ENCODE measurements around the gene SLC43A1. TPM values are rescaled to one million over a fixed set of nuclear protein-coding genes. Genes with fewer than 3 reads are reported as not detected.

The SLC43A1 gene
- total RNA-seq, 1 experiment from 2014 or later, result 3.2 TPM

GRCh38 chr11:57438345-57439285 lies 76.9 kb downstream of the SLC43A1 start:
- H3K36me3 ChIP-seq, result no peaks in the 10 kb centered on the region
- no peak for DNase-seq
- no peaks in the 10 kb centered on the region for H3K9me3 ChIP-seq

GRCh38 chr11:57436031-57436430 lies 79.5 kb downstream of the SLC43A1 start:
- no peak for DNase-seq
- Histone ChIP-seq H3K4me3 (no peak overlapping the region), H3K36me3 (no peaks in the 10 kb centered on the region), H3K27me3 (no peaks in the 10 kb centered on the region), H3K9me3 (no peaks in the 10 kb centered on the region)

More at GRCh38 chr11:57438345-57439285, 76.9 kb downstream of the SLC43A1 start:
- no peak overlapping the region for H3K4me3 ChIP-seq
- no peaks in the 10 kb centered on the region for H3K27me3 ChIP-seq

GRCh38 chr11:57434640-57435546 lies 80.6 kb downstream of the SLC43A1 start:
- H3K9me3 ChIP-seq, result no peaks in the 10 kb centered on the region
- H3K4me3 ChIP-seq, result no peak overlapping the region
- H3K27me3 ChIP-seq, result no peaks in the 10 kb centered on the region
- peak; percentile 36 for DNase-seq
- no peaks in the 10 kb centered on the region for H3K36me3 ChIP-seq

Other genes with a start within 250 kb of the SLC43A1 start
- 39.4 and 86.8 TPM in 2 replicates for gene TNKS1BP1, start 190.8 kb downstream of the SLC43A1 start, total RNA-seq (2014; rRNA removed; shearing (Covaris generic); ENCODE audit: low replicate concordance)
- gene SSRP1, start 179.8 kb downstream of the SLC43A1 start, total RNA-seq (2014; rRNA removed; shearing (Covaris generic); ENCODE audit: low replicate concordance), result 126 and 171 TPM in 2 replicates
- not detected in 2 replicates for gene P2RX3, start 177.3 kb downstream of the SLC43A1 start, total RNA-seq (2014; rRNA removed; shearing (Covaris generic); ENCODE audit: low replicate concordance)
- gene PRG3, start 134.6 kb downstream of the SLC43A1 start, total RNA-seq (2014; rRNA removed; shearing (Covaris generic); ENCODE audit: low replicate concordance), result not detected in 2 replicates
- gene PRG2, start 125.1 kb downstream of the SLC43A1 start, total RNA-seq (2014; rRNA removed; shearing (Covaris generic); ENCODE audit: low replicate concordance), result 1.0 TPM in 1 of 2 replicates, not detected in the other
- gene SLC43A3, start 88.6 kb downstream of the SLC43A1 start, total RNA-seq (2014; rRNA removed; shearing (Covaris generic); ENCODE audit: low replicate concordance), result 73.1 and 84.3 TPM in 2 replicates
- 0.03 and 1.6 TPM in 2 replicates for gene RTN4RL2, start 55.2 kb downstream of the SLC43A1 start, total RNA-seq (2014; rRNA removed; shearing (Covaris generic); ENCODE audit: low replicate concordance)
- 99.6 and 106 TPM in 2 replicates for gene TIMM10, start 15.1 kb upstream of the SLC43A1 start, total RNA-seq (2014; rRNA removed; shearing (Covaris generic); ENCODE audit: low replicate concordance)
- gene SMTNL1, start 21.9 kb upstream of the SLC43A1 start, total RNA-seq (2014; rRNA removed; shearing (Covaris generic); ENCODE audit: low replicate concordance), result not detected in 2 replicates
- gene UBE2L6, start 52.0 kb upstream of the SLC43A1 start, total RNA-seq (2014; rRNA removed; shearing (Covaris generic); ENCODE audit: low replicate concordance), result 14.7 and 17.2 TPM in 2 replicates
- gene SERPING1, start 82.0 kb upstream of the SLC43A1 start, total RNA-seq (2014; rRNA removed; shearing (Covaris generic); ENCODE audit: low replicate concordance), result 0.22 and 0.26 TPM in 2 replicates
- gene YPEL4, start 134.2 kb upstream of the SLC43A1 start, total RNA-seq (2014; rRNA removed; shearing (Covaris generic); ENCODE audit: low replicate concordance), result not detected in 2 replicates
- gene CLP1, start 142.1 kb upstream of the SLC43A1 start, total RNA-seq (2014; rRNA removed; shearing (Covaris generic); ENCODE audit: low replicate concordance), result 16.8 and 27.4 TPM in 2 replicates
- gene ZDHHC5, start 152.4 kb upstream of the SLC43A1 start, total RNA-seq (2014; rRNA removed; shearing (Covaris generic); ENCODE audit: low replicate concordance), result 30.5 and 33.3 TPM in 2 replicates
- gene MED19, start 196.5 kb upstream of the SLC43A1 start, total RNA-seq (2014; rRNA removed; shearing (Covaris generic); ENCODE audit: low replicate concordance), result 22.0 and 44.8 TPM in 2 replicates
- 139 and 143 TPM in 2 replicates for gene TMX2, start 196.9 kb upstream of the SLC43A1 start, total RNA-seq (2014; rRNA removed; shearing (Covaris generic); ENCODE audit: low replicate concordance)
- gene SELENOH, start 225.8 kb upstream of the SLC43A1 start, total RNA-seq (2014; rRNA removed; shearing (Covaris generic); ENCODE audit: low replicate concordance), result 147 and 154 TPM in 2 replicates
- not detected in 2 replicates for gene BTBD18, start 236.1 kb upstream of the SLC43A1 start, total RNA-seq (2014; rRNA removed; shearing (Covaris generic); ENCODE audit: low replicate concordance)
- gene CTNND1, start 246.1 kb upstream of the SLC43A1 start, total RNA-seq (2014; rRNA removed; shearing (Covaris generic); ENCODE audit: low replicate concordance), result 25.9 and 26.6 TPM in 2 replicates

All from MG63 (cell line).